Large intestine (tissue), 3 donors: ENCODE measurements around the gene UCKL1. TPM values are rescaled to one million over a fixed set of nuclear protein-coding genes. Genes with fewer than 3 reads are reported as not detected.
A peak's percentile ranks its signal among the peaks of the same experiment; 100 is the strongest.
"Not testable (repeated sequence)": the region's sequence is repeated elsewhere in the genome, so short reads cannot be mapped to it uniquely, and the experiment has no call there.

Experiments used
- DNase-seq, 2 donors: peaks; one replicate each; pipeline versions ENCODE4 v3.0.0 to v3.0.0-alpha.2; 2013
- H3K27ac ChIP-seq: one replicate; pipeline ENCODE4 v1.5.1; 2013; ENCODE audit warnings: low read length
- H3K27me3 ChIP-seq: 2 replicates; pipeline ENCODE4 v1.6.1; 2013; ENCODE audit warnings: low read length; ENCODE audit not compliant: control insufficient read depth, insufficient read depth
- H3K36me3 ChIP-seq: 2 replicates; pipeline ENCODE4 v1.6.1; 2013; ENCODE audit warnings: low read length; ENCODE audit not compliant: control insufficient read depth, insufficient read depth
- H3K4me1 ChIP-seq: one replicate; pipeline ENCODE4 v1.6.1; 2013; ENCODE audit warnings: low read length; ENCODE audit not compliant: control insufficient read depth, insufficient read depth
- H3K4me3 ChIP-seq: one replicate; pipeline ENCODE4 v1.5.1; 2013; ENCODE audit warnings: low read length
- H3K9me3 ChIP-seq: one replicate; pipeline ENCODE4 v1.6.1; 2013; ENCODE audit warnings: mild to moderate bottlenecking, low read depth, low read length, moderate library complexity; ENCODE audit not compliant: control insufficient read depth
- WGBS: methylation state at CpG from one replicate; pipeline ENCODE4 v1.1.5; 2013; ENCODE audit warnings: low lambda C conversion rate; ENCODE audit not compliant: insufficient coverage; 5-methylcytosine and 5-hydroxymethylcytosine counted together
- polyA plus RNA-seq: library from polyadenylated mRNA; unstranded; fragments of 120-200 nt; gene quantifications from one replicate; pipeline ENCODE4 v1.2.1, GENCODE V29; 2013

The UCKL1 gene
- polyA plus RNA-seq, 1 donor: 54.2 TPM

- Histone ChIP-seq H3K27ac (no peak overlapping the region), H3K27me3 (peaks cover 6% of the 10 kb centered on the region), H3K4me1 (peaks cover 14% of the 10 kb centered on the region), H3K36me3 (peaks cover 5% of the 10 kb centered on the region), H3K9me3 (peaks cover 11% of the 10 kb centered on the region), H3K4me3 (no peak overlapping the region)
- no CpG with 5 or more reads among the region's 18 CpGs for WGBS
- no peak for DNase-seq
These were observed 16.3 kb upstream of the UCKL1 start for GRCh38 chr20:63972312-63973159.

GRCh38 chr20:63971960-63972311, 15.7 kb upstream of the UCKL1 start:
- H3K27me3 ChIP-seq, H3K4me3 ChIP-seq, DNase-seq, H3K27ac ChIP-seq: not testable (repeated sequence)
- Histone ChIP-seq H3K4me1 (peaks cover 14% of the 10 kb centered on the region), H3K9me3 (peaks cover 17% of the 10 kb centered on the region), H3K36me3 (peaks cover 11% of the 10 kb centered on the region)
- WGBS: 94% methylated on average over 3 of the region's 10 CpGs

- H3K27me3 ChIP-seq: peaks cover 6% of the 10 kb centered on the region
- no CpG with 5 or more reads among the region's 5 CpGs for WGBS
- no peak overlapping the region for H3K4me3 ChIP-seq
- peaks cover 28% of the 10 kb centered on the region for H3K9me3 ChIP-seq
- H3K27ac ChIP-seq: no peak overlapping the region
- H3K4me1 ChIP-seq: peaks cover 14% of the 10 kb centered on the region
- no peak for DNase-seq
- H3K36me3 ChIP-seq: peaks cover 20% of the 10 kb centered on the region
These were observed 14.7 kb upstream of the UCKL1 start for GRCh38 chr20:63970714-63971431.

- H3K4me3 ChIP-seq: peak within 1 kb of the TSS; percentile 45
- H3K4me1 ChIP-seq: peaks cover 14% of the 10 kb centered on the region
- H3K36me3 ChIP-seq: peaks cover 18% of the 10 kb centered on the region
- WGBS: 0% methylated on average over 1 of the region's 73 CpGs
- no peak within 1 kb of the TSS for H3K27ac ChIP-seq
- DNase-seq: no peak
- H3K9me3 ChIP-seq: peaks cover 28% of the 10 kb centered on the region
- peaks cover 6% of the 10 kb centered on the region for H3K27me3 ChIP-seq
These were observed 13.9 kb upstream of the UCKL1 start, which contains the start of gene ZNF512B for GRCh38 chr20:63969838-63970713. TSS of gene ZNF512B (minus strand) at chr20:63969930. CDS start at chr20:63967950, 1,980 bp downstream.

- no CpG with 5 or more reads among the region's 70 CpGs for WGBS
- H3K4me3 ChIP-seq: peak overlapping the region; percentile 45
- peaks cover 34% of the 10 kb centered on the region for H3K9me3 ChIP-seq
- peaks cover 6% of the 10 kb centered on the region for H3K27me3 ChIP-seq
- H3K27ac ChIP-seq: no peak overlapping the region
- H3K36me3 ChIP-seq: peaks cover 18% of the 10 kb centered on the region
- H3K4me1 ChIP-seq: peaks cover 14% of the 10 kb centered on the region
- peak in 1 of 2 donors; percentile 49 for DNase-seq
These were observed 12.9 kb upstream of the UCKL1 start for GRCh38 chr20:63968928-63969760.

- no peak overlapping the region for H3K27ac ChIP-seq
These were observed 12.1 kb upstream of the UCKL1 start for GRCh38 chr20:63968136-63968927.

GRCh38 chr20:63967330-63968135, 11.3 kb upstream of the UCKL1 start:
- WGBS: no CpG with 5 or more reads among the region's 28 CpGs
- no peak for DNase-seq

More at GRCh38 chr20:63968136-63968927, 12.1 kb upstream of the UCKL1 start:
- 100% methylated on average over 1 of the region's 14 CpGs for WGBS
- peak overlapping the region; percentile 45 for H3K4me3 ChIP-seq
- H3K27me3 ChIP-seq: peaks cover 6% of the 10 kb centered on the region
- H3K4me1 ChIP-seq: peaks cover 11% of the 10 kb centered on the region
- H3K9me3 ChIP-seq: peaks cover 42% of the 10 kb centered on the region
- DNase-seq: no peak
- peaks cover 23% of the 10 kb centered on the region for H3K36me3 ChIP-seq

GRCh38 chr20:63966944-63967322, 10.7 kb upstream of the UCKL1 start:
- DNase-seq: no peak
- Histone ChIP-seq H3K27ac (no peak overlapping the region), H3K4me1 (peaks cover 11% of the 10 kb centered on the region), H3K36me3 (peaks cover 32% of the 10 kb centered on the region), H3K4me3 (no peak overlapping the region), H3K27me3 (peaks cover 6% of the 10 kb centered on the region), H3K9me3 (peaks cover 52% of the 10 kb centered on the region)
- WGBS: no CpG with 5 or more reads among the region's 13 CpGs

More at GRCh38 chr20:63967330-63968135, 11.3 kb upstream of the UCKL1 start:
- Histone ChIP-seq H3K27me3 (peaks cover 6% of the 10 kb centered on the region), H3K4me3 (no peak overlapping the region), H3K36me3 (peaks cover 28% of the 10 kb centered on the region), H3K27ac (no peak overlapping the region), H3K9me3 (peaks cover 49% of the 10 kb centered on the region), H3K4me1 (peaks cover 11% of the 10 kb centered on the region)
